ENCODE measurements around the gene ANKMY1. TPM values are rescaled to one million over a fixed set of nuclear protein-coding genes. Genes with fewer than 3 reads are reported as not detected.

The ANKMY1 gene
- total and polyA plus RNA-seq, 2 of the 8 experiments (the other 6 are each of a cell fraction or from before 2014, with no cell fraction given), result 4.5 to 4.8 TPM

DNA sequence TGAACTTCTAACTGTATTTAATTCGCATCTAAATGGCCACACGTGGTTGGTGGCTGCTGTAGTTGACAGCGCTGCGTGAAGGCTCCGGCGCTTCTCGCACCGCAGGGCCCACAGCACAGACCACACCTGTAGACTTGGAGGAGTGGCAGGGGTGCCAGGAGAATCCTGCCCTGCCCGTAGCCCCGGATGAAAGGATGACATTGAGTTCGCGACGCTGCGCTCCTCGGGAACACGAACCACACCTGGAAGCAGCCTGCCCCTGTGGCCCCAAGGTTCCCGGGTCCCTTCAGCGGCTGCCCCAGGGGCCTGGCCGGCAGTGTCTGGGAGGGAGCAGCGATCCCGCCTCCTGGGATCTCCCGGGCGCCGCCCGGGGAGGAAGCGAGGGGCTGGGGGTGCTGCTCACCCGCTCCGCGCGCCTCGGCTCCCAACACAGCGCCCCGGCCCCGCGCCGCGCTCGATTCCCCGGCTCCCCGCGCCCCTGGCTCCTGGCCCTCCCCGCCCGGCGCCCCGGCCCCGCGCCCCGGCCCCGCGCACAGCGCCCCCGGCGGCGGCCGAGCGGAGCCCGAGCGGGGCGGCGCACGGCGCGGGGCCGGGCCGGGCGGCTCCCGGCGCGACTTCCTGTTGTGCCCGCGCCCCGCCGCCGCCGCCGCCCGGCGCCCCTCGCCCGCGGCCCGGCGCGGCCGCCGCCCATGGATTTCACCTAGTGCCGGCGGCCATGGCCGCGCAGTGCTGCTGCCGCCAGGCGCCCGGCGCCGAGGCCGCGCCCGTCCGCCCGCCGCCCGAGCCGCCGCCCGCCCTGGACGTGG is 10.3 kb upstream of the ANKMY1 start, which contains the start of gene RNPEPL1 (continued):
- TF ChIP-seq, protein P1, sequence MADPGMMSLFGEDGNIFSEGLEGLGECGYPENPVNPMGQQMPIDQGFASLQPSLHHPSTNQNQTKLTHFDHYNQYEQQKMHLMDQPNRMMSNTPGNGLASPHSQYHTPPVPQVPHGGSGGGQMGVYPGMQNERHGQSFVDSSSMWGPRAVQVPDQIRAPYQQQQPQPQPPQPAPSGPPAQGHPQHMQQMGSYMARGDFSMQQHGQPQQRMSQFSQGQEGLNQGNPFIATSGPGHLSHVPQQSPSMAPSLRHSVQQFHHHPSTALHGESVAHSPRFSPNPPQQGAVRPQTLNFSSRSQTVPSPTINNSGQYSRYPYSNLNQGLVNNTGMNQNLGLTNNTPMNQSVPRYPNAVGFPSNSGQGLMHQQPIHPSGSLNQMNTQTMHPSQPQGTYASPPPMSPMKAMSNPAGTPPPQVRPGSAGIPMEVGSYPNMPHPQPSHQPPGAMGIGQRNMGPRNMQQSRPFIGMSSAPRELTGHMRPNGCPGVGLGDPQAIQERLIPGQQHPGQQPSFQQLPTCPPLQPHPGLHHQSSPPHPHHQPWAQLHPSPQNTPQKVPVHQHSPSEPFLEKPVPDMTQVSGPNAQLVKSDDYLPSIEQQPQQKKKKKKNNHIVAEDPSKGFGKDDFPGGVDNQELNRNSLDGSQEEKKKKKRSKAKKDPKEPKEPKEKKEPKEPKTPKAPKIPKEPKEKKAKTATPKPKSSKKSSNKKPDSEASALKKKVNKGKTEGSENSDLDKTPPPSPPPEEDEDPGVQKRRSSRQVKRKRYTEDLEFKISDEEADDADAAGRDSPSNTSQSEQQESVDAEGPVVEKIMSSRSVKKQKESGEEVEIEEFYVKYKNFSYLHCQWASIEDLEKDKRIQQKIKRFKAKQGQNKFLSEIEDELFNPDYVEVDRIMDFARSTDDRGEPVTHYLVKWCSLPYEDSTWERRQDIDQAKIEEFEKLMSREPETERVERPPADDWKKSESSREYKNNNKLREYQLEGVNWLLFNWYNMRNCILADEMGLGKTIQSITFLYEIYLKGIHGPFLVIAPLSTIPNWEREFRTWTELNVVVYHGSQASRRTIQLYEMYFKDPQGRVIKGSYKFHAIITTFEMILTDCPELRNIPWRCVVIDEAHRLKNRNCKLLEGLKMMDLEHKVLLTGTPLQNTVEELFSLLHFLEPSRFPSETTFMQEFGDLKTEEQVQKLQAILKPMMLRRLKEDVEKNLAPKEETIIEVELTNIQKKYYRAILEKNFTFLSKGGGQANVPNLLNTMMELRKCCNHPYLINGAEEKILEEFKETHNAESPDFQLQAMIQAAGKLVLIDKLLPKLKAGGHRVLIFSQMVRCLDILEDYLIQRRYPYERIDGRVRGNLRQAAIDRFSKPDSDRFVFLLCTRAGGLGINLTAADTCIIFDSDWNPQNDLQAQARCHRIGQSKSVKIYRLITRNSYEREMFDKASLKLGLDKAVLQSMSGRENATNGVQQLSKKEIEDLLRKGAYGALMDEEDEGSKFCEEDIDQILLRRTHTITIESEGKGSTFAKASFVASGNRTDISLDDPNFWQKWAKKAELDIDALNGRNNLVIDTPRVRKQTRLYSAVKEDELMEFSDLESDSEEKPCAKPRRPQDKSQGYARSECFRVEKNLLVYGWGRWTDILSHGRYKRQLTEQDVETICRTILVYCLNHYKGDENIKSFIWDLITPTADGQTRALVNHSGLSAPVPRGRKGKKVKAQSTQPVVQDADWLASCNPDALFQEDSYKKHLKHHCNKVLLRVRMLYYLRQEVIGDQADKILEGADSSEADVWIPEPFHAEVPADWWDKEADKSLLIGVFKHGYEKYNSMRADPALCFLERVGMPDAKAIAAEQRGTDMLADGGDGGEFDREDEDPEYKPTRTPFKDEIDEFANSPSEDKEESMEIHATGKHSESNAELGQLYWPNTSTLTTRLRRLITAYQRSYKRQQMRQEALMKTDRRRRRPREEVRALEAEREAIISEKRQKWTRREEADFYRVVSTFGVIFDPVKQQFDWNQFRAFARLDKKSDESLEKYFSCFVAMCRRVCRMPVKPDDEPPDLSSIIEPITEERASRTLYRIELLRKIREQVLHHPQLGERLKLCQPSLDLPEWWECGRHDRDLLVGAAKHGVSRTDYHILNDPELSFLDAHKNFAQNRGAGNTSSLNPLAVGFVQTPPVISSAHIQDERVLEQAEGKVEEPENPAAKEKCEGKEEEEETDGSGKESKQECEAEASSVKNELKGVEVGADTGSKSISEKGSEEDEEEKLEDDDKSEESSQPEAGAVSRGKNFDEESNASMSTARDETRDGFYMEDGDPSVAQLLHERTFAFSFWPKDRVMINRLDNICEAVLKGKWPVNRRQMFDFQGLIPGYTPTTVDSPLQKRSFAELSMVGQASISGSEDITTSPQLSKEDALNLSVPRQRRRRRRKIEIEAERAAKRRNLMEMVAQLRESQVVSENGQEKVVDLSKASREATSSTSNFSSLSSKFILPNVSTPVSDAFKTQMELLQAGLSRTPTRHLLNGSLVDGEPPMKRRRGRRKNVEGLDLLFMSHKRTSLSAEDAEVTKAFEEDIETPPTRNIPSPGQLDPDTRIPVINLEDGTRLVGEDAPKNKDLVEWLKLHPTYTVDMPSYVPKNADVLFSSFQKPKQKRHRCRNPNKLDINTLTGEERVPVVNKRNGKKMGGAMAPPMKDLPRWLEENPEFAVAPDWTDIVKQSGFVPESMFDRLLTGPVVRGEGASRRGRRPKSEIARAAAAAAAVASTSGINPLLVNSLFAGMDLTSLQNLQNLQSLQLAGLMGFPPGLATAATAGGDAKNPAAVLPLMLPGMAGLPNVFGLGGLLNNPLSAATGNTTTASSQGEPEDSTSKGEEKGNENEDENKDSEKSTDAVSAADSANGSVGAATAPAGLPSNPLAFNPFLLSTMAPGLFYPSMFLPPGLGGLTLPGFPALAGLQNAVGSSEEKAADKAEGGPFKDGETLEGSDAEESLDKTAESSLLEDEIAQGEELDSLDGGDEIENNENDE (IDR thresholded peaks at IDR 0.05; ENCODE audit: insufficient replicate concordance, low read length), result no peak
- TF ChIP-seq, protein P2, sequence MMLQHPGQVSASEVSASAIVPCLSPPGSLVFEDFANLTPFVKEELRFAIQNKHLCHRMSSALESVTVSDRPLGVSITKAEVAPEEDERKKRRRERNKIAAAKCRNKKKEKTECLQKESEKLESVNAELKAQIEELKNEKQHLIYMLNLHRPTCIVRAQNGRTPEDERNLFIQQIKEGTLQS (IDR thresholded peaks at IDR 0.05; ENCODE audit: insufficient read depth, low read depth, low read length), result no peak
- no peak for TF ChIP-seq JUND (IDR thresholded peaks at IDR 0.05; ENCODE audit: low read length)
- TF ChIP-seq POLR2AphosphoS5 (IDR thresholded peaks at IDR 0.05; ENCODE audit: low read depth, low read length), result no peak
- no peak for TF ChIP-seq CBX5 (IDR thresholded peaks at IDR 0.05; ENCODE audit: low read depth, low read length)
- TF ChIP-seq SIN3A (conservative IDR thresholded peaks at IDR 0.05 in 1 of 2, IDR thresholded peaks at IDR 0.05 in 1 of 2; ENCODE audit: low read depth in 1 of 2, low read length in 2 of 2), result peak in 1 of 2 experiments; percentile 48; a peak in 1 of 4 replicates
- no peak for TF ChIP-seq CEBPB (IDR thresholded peaks at IDR 0.05; ENCODE audit: low read depth, low read length)
- TF ChIP-seq RBBP5 (IDR thresholded peaks at IDR 0.05; ENCODE audit: borderline replicate concordance, low read depth, low read length), result no peak
- TF ChIP-seq SRF (IDR thresholded peaks at IDR 0.05; ENCODE audit: low read depth, low read length), result no peak
